Fibroblast of skin of abdomen (primary cell): ENCODE results near the gene SMAD1. TPM values are rescaled to one million over a fixed set of nuclear protein-coding genes. Genes with fewer than 3 reads are reported as not detected.
A peak's percentile ranks its signal among the peaks of the same experiment; 100 is the strongest.

ENCODE experiments used
- DNase-seq: peaks from one replicate; pipeline ENCODE4 v3.0.0-alpha.2; 2013
- polyA plus RNA-seq, 2 experiments: library from polyadenylated mRNA; unstranded; fragments of 120-200 nt; gene quantifications; one replicate each; pipeline ENCODE4 v1.2.1, GENCODE V29; 2013; ENCODE audit not compliant: insufficient read length in 2 of 2

The SMAD1 gene
- 45.8 TPM for polyA plus RNA-seq (2013, experiment 1 of 2; ENCODE audit: insufficient read length)
- polyA plus RNA-seq (2013, experiment 2 of 2; ENCODE audit: insufficient read length): 42.6 TPM

DNA sequence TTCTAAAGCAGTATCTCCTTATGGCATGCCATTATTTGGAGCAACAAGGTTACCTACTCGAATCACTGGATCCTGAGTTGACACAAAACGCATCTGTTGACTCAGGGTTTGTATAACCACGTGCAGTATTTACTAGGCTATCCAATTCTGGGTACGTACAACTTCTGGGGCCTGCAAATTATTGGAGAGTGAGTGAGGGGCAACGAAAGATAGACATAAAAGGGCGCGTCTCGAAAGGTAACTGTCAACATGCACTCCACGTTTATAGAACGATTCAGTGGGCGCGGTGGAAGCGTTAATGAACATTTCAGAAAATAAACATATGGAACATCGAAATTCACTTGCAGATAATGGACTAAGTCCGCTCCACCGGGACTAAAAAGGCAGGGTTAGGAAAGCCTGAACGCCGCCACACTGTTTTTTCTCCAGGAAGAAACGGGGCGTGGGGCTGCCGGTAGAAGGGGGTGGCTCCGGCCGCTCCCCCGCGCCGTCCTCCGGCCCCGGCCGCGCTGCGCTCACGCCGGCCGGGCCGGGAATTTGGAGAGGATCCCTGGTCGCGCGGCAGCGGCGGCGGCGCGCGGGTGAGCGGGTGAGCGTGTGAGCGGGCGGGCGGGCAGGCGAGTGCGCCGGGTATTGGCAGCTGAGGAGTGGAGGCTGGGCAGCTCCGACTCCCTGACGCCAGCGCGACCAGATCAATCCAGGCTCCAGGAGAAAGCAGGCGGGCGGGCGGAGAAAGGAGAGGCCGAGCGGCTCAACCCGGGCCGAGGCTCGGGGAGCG, at the start of gene SMAD1:
Gene SMAD1 (plus strand): TSS at position 690 of the 778 bp plus-strand sequence. CDS start 32,761 bp downstream, outside the sequence.
- peak; percentile 89 for DNase-seq

DNA sequence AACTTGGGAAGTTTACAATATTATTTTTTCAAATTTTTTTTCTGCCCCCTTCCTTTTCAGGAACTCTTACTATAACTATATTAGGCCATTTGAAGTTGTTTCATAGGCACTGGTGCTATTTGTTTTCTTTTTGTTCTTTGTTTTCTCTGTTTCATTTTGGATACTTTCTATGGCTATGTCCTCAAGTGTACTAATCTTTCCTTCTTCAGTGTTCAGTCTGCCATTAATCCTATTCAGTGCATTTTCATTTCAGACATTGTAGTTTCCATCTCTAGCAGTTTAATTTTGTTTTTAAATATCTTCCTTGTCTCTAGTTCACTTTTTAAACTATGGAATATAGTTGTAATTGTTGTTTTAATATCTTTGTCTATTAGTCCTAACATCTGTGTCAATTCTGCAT, 48.0 kb upstream of the SMAD1 start:
- DNase-seq: no peak

DNA sequence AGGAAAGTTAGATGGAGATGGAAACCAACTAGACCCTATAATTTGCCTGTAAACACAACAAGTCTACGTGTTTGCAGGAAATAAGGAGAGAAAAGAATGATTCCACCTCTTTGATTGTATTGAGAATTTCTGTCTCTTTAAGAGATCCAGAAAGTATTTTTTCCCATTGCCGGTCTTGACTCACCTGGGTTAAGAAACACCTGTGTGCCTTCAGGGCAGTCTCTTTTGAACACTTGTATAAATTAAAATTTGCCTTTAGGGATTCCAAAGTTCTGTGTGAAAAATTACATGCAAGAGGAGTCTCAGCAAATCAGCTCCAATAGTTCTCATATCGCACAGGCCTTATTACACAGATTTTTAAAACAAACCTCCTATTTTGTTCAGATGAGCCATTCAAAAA, 46.0 kb upstream of the SMAD1 start:
- DNase-seq: no peak

DNA sequence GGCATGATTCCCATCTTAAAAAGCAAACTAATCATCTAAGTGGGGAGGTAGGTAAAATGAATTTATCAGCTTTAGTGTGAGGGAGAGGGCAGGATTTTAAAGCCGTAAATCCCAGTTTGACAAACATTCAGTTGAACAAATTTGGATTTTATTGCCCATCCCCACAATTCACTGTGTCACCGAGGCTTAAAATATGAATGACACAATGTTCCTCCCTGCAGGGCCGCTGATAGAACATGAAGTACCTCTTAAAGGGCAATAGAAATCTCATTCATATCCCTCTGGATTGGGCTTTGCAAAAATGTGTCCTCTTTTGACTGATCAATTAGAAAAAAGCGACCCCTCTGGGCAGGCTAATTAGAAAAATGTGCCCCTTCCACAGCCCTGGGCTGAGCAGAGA, 45.5 kb upstream of the SMAD1 start:
- DNase-seq: no peak

DNA sequence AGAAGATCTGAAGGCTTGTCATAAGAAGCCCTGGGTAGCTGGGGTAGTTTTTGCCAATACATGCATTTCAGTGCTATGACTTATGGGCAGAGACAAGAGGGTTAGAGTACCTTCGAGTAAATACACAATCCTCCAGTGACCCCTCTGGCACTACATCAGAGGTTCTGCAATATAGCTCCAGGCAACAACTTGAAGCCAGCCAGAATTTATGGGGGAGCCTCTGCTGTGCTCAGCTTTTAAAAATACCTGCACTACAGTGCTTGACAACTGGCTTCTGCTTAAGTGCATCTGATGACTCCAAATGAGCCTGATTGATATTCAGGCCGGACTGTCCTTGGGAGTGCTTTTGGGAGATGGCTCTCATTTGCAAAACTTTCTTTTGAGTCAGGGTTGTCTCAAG, 44.9 kb upstream of the SMAD1 start:
- no peak for DNase-seq

DNA sequence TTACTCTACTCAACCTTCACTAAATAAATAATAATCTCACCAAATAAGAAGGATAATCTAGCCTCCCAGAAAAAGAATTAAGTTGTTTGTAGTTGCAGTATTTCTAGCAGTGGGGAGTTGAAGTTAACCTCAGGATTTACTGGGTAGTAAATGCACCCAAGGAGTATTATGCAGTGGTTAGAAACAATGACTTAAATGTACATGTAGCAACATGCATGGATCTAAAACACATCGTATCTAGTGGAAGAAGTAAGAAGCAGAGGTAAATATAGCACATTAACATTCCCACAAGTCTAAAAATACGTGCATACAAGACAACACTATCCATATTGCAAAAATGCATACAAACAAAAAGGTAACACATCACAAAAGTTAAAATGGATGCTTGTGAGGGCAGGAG, 44.2 kb upstream of the SMAD1 start:
- no peak for DNase-seq

DNA sequence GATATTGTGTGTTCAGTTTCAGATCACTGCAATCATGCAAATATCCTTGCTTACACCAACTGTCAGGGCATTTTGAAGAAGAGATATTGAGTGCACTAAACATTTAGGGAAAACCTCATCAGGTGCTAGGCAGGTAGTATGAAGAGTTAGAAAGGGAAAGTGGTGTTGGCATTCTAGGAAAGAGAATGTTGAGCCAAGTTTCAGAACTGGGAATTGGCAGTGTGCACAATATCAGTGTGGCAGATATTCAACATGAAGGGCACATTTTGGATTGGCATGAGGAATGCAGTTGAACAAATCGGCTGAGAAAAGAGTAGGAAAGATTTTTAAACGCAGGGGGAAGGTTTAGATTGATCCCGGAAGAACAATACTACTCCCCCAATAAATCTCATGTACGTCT, 43.4 kb upstream of the SMAD1 start:
- DNase-seq: no peak

DNA sequence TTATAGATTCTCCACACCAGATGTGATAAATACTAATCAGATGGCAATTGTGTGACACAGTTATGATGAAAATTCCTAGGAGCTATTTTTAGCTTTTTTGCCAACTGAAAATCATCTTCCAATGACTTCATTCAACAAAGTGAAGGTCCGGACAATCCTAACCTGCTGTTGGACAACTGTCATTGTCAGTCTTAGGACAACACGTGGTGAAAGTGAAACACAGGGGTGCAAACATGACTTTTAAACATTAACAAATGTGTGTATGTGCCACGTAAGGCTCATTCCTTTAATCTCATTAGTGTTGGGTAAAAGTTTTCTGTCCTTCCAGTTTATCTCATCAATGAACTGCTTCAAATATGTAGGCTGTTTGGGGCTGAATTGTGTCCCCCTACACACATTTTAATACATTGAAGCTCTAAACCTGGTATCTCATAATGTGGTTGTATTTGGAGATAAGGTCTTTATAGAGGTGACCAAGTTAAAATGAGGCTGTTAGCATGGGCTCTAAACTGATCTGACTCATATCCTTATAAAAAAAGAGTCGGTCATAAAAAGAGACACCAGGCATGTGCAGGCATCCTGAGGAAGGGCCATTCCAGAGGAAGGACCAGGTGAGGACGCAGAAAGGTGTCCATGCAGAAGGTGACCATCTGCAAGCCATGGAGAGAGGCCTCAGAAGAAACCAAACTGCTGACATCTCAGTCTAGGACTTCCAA, 41.2 kb upstream of the SMAD1 start:
- no peak for DNase-seq

DNA sequence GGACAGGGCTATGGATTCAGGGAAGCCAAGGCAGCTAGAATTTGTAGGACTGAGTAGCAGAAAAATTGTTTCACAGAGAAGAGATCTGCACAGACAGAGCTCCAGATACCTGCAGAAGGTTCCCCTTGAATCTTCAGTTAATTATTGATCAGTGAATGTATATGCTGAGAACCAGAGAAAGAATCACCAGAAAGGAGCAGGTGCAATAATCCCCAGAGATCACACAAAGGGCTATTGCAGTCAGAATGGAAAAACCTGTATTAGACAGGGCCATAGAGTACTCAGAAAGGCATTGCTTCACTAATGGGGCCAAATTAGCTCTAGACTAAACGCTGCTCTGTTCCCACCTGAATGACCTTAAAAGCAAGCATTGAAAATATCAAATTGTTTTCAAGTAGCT, 35.5 kb upstream of the SMAD1 start:
- no peak for DNase-seq

DNA sequence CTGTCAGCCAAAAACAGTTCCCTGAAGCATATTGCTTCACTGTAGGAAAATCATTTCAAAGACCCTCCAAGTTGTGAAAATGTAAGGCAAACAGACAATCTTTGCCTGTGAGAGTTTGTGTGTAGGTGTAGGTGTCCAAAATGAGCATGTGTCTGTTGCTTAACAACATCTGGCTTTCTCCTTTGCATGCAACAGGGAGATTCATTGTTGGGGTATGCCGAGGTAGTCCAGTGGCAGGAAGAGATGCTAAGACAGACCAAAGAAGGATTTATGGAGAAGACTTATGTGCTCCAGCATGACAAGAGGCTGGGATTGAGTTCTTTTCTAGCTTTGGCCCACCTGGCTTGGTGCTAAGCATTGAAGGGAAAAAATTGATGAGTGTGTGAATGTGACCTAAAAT, 29.8 kb upstream of the SMAD1 start:
- DNase-seq: no peak

DNA sequence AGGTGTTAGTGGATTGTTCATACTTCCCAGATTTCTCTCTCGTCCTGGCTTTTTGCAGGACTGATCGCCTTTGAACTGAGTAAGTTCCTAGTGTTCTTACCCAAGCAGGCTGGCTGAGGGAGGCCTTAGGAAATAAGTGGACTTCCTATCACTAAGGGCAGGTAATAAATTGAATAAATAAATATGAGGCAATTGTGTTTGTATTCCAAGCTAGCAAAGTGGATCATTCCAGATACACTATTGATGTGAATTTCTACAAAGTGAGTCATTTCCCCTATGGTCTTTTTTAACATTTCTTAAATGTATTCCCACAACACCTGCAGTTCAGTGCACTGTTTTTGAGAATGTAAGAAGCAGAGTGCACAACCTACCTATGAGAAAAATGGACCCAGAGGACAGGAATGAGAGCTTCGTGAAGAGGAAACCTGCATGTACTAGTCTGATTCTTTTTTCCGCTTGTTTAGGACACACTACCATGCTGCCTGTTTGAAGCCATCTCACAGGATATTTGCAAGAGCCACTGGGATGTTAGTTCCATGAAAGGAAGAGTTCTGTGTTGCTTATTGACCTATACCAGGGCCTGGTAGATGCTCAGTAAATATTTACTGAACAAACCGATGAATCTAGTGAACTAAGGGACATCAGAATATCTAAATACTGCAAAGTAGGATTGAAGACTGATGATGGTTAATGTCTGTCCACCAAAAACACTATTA, 29.0 kb upstream of the SMAD1 start:
- no peak for DNase-seq

DNA sequence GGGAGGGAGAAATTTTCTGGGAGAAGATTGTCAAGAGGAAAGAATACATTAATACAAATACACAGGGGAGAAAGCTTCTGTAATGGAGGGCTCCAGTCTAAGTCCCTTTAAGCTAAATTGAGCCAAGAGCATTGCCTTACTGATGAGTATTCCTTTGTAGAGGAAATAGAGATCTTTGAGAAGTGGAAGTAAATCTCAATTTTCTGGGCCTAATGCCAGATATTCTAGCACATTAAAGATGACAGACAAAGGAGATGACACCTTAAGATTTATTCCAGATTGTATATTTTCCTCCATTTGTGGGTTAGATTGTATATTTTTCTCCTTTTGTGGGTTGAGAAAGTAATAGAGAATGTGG, 28.5 kb upstream of the SMAD1 start:
- peak; percentile 24 for DNase-seq

DNA sequence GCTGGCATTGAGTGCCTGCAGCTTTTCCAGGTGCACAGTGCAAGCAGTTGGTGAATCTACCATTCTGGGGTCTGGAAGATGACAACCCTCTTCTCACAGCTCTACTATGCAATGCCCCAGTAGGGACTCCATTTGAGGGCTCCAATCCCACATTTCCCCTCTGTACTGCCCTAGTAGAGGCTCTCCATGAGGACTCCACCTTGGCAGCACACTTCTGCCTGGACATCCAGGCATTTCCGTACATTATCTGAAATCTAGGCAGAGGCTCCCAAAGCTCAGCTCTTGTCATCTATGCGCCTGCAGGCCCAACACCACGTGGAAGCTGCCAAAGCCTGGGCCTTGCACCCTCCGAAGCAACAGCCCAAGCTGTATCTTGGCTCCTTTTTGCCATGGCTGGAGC, 8.4 kb upstream of the SMAD1 start:
- no peak for DNase-seq

DNA sequence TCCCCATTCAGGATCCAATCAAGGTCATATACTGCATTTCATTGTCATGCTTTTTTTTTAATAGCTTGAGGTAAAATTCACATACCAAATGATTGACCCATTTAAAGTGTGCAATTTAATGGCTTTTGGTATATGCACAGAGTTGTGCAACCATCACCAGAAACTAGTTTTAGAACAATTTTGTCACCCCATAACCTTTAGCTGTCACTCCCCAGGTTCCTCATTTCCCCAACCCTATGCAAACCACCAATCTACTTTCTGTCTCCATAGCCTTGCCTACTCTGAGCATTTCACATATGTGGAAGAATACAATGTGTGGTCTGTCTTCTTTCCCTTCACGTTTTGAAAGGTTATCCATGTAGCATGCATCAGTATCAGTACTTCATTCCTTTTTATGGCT, 1.4 kb upstream of the SMAD1 start:
- peak; percentile 35 for DNase-seq

DNA sequence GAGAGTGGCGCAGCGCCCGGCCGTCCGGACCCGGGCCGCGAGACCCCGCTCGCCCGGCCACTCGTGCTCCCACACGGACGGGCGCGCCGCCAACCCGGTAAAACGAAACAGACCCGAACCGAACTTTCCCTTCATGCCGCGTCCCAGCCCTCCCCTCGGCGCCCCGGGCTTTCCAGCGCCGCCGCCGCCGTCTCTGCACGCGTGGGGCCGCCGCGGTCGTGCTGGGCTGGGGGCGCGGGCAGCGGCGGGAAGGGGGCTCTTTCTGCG, 222 bp downstream of the SMAD1 start:
- DNase-seq: no peak

DNA sequence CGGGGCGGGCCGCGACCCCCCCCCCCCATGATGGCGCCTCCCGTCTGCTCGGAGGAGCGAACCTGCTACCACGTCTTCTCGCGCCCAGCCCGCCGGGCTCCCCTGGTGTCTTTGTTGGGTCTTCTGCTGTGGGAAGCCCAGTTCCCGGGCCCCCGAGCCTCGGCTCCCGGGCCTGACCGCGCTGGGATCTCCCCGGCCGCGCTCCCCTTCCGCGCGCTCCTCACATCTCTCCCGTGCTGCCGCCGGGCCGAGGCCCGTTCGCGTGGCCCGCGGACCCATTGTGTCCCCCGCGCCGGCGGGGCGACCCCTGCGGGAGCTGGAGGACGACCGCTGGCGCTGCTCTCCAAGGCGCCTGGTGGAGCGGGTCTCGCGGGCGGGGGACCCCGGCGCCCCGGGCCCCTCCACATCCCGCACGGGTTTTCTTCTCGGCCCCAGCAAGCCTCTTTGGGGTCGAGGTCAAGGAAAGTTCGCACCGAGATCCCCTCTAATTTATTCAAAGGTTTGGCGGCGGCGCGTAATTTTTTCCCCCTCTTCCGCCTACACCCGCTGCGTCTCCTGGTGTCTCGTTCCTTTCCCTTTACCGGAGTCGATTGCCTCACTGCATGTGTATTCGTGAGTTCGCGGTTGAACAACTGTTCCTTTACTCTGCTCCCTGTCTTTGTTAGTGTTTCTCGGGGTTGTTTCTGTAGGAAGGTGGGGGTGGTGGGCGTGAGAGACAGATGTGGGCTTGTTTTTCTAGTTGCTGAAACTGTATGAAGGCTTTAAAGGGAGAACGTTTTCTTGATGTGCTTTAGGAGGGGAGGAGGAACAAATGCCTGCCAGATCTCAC, 770 bp downstream of the SMAD1 start:
- peak; percentile 83 for DNase-seq

DNA sequence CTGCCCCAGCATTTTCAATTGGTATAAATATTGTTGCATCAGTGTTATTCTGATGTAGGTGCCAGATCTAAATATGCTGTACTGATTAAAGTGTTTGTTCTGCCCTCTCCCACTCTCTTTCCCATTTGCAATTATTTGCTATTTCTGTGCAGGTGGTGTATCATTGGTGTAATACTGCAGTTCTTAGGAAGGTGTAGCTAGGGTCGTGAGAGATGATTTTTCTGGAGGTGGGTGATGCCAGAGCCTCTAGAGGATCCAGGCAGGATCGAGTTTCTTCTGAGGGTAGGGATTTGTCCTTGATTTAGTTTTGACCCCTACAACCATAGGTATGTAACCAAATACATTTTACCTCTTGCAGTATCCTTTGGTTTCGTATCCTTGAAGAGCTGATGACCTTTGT, 1.9 kb downstream of the SMAD1 start:
- no peak for DNase-seq

DNA sequence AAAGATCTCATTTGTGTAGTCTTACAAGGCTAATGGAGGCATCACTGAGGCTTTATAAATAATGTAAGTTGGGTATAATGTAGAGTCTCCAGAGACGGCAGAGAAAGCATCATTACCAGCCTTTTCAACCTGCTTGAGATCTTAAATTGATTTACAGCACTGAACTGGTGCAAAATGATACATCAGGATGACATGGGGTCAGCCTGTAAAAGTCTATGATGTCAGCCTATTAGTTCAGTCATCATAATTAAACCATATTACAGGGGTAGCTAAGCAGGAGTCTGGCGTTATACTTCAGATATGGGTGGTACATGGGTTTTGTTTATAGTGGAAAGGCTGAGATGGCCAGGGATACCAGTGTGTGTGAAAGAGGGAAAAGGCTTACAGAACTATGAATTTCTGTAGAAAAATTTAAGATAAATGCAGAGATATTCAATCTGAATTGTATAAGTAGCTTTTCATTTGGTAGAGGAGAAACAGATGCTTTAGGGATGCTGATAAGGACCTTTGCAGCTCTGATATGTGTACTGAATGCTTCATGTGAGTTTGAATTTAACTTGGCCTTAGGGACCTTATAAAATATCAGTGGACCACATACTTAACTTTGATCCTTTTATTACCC, 2.7 kb downstream of the SMAD1 start:
- no peak for DNase-seq

DNA sequence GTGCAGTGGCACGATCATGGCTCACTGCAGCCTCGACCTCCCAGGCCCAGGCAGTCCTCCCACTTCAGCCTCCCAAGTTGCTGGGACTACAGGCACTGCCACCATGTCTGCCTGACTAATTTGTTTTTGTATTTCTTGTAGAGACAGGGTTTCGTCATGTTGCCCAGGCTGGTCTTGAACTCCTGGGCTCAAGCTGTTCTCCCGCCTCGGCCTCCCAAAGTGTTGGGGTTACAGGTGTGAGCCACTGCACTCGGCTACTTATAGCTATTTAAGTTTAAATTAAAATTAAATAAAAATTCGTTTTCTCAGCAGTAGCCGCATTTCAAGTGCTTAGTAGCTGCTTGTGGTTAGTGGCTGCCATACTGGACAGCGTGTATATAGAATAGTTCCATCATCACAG, 3.5 kb downstream of the SMAD1 start:
- DNase-seq: no peak

DNA sequence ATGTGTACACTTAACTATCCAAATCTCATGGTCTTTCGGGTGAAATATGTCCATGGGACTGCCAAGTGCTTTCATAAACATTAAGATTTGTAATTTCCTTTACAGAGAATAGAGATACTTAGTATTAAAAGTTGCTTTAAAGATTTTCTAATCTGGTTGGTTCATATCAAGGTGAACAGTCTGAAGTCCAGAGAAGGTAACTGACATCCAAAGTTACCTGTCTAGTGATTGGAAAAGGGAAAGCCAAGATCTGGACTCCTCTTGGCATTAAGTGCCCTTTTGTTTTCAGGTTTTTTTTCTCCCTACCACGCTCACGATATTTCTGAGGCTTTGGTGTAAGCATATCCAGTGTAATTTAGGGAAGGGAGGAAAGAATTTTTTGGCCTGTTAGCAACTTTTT, 5.0 kb downstream of the SMAD1 start:
- no peak for DNase-seq

DNA sequence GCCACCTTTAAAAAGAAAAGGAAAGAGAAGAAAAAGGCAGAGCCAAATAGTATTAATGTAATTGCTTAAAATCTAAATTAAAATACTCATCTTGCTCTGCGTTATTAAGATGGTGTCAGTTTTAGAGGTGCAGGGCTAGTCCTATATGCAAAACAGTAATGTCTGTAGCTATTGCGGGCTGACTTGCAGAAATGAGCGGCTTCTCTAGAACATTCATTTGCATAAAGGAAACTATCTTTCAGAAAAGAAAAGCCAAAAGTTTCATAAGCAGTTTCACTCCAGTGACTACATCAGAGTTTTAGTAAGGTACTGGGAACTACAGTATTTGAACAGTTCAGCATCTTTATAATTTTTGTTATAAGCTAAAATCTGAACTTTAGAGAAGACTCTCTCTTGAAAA, 6.0 kb downstream of the SMAD1 start:
- no peak for DNase-seq

DNA sequence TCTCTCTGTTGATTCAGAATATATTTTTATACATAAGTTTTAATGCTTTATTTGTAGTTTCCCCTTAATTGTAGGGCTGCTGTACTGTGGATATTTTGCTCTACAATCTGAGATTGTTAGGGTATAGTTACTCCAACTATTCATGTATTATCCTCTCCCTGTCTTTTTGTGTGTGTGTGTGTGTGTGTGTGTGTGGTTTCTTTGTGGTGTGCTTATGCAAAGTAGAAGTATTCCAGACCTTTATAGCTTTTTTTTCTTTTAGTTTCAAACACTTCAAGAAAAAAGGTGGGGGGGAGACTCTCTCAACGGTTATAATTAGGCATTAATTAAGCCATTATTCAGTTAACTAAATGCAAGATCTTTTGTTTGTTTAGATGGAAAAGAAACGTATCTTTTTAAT, 6.7 kb downstream of the SMAD1 start:
- DNase-seq: no peak

DNA sequence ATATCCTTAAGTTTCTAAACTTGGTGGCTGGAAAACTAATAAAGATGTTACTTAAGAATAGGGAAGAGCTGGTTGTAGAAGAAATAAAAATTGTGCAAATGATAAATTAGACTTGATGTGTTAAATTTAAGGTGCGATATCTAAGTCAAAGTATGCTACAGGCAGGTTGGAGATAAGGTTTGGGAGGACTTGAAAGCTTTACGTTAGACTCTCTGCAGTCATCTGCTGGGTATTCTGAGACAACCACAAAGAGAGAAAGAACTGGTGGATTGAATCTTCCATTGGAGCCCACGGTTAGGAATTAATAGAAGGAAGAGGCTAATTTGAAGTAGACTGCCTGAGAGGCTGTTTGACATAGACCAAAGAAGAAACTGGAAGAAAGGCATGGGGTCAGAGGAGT, 7.9 kb downstream of the SMAD1 start:
- DNase-seq: no peak
